BE2C (cell line): ENCODE measurements around the gene SKOR1.

ENCODE experiments used
- DNase-seq: peaks from one replicate; pipeline ENCODE4 v3.0.0-alpha.2; 2020
- H3K27me3 ChIP-seq: fragments of 250-450 bp; sonication (Bioruptor Pico); 2 replicates; pipeline ENCODE4 v1.5.1; 2020; ENCODE audit warnings: mild to moderate bottlenecking
- H3K36me3 ChIP-seq: fragments of 250-450 bp; sonication (Bioruptor Pico); 2 replicates; pipeline ENCODE4 v1.5.1; 2020; ENCODE audit warnings: mild to moderate bottlenecking
- H3K4me1 ChIP-seq: fragments of 250-450 bp; sonication (Bioruptor Pico); 2 replicates; pipeline ENCODE4 v1.5.1; 2020
- H3K4me3 ChIP-seq: 2 replicates; pipeline ENCODE4 v1.5.1; 2011; ENCODE audit warnings: low read depth, low read length
- H3K9me3 ChIP-seq: fragments of 250-450 bp; sonication (Bioruptor Pico); 2 replicates; pipeline ENCODE4 v1.5.1; 2020
- TF ChIP-seq, protein P1 (sequence below): IDR thresholded peaks from 2 replicates; pipeline ENCODE4 v1.5.1; 2012; ENCODE audit warnings: mild to moderate bottlenecking, low read depth, low read length

The SKOR1 gene

DNA sequence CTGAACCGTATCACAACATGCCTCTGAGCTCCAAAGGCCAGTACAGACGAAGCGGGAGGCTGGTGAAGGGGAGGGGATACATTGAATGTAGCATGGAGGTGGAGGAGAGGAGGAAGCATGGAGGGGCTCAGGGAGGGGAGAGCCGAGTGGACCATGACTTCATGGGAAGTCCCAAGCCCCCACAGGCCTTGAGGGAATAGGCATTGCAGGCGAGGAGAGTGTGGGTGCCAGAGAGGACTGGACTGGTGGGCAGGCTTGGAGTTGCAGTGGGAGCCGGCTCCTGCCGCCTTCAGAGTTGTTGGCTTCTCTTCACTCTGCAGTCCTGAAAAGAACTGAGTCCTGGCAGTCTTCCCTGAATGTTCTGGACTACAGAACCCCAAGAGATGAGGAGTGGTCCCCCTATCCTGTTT, 17.8 kb downstream of the SKOR1 start:
- Histone ChIP-seq H3K9me3 (no peaks in the 10 kb centered on the region), H3K4me3 (no peak overlapping the region), H3K4me1 (no peaks in the 10 kb centered on the region; the same call in 1 of the 2 replicates), H3K36me3 (no peaks in the 10 kb centered on the region), H3K27me3 (no peaks in the 10 kb centered on the region)
- TF ChIP-seq, protein P1, sequence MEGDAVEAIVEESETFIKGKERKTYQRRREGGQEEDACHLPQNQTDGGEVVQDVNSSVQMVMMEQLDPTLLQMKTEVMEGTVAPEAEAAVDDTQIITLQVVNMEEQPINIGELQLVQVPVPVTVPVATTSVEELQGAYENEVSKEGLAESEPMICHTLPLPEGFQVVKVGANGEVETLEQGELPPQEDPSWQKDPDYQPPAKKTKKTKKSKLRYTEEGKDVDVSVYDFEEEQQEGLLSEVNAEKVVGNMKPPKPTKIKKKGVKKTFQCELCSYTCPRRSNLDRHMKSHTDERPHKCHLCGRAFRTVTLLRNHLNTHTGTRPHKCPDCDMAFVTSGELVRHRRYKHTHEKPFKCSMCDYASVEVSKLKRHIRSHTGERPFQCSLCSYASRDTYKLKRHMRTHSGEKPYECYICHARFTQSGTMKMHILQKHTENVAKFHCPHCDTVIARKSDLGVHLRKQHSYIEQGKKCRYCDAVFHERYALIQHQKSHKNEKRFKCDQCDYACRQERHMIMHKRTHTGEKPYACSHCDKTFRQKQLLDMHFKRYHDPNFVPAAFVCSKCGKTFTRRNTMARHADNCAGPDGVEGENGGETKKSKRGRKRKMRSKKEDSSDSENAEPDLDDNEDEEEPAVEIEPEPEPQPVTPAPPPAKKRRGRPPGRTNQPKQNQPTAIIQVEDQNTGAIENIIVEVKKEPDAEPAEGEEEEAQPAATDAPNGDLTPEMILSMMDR: no peak
- no peak for DNase-seq

DNA sequence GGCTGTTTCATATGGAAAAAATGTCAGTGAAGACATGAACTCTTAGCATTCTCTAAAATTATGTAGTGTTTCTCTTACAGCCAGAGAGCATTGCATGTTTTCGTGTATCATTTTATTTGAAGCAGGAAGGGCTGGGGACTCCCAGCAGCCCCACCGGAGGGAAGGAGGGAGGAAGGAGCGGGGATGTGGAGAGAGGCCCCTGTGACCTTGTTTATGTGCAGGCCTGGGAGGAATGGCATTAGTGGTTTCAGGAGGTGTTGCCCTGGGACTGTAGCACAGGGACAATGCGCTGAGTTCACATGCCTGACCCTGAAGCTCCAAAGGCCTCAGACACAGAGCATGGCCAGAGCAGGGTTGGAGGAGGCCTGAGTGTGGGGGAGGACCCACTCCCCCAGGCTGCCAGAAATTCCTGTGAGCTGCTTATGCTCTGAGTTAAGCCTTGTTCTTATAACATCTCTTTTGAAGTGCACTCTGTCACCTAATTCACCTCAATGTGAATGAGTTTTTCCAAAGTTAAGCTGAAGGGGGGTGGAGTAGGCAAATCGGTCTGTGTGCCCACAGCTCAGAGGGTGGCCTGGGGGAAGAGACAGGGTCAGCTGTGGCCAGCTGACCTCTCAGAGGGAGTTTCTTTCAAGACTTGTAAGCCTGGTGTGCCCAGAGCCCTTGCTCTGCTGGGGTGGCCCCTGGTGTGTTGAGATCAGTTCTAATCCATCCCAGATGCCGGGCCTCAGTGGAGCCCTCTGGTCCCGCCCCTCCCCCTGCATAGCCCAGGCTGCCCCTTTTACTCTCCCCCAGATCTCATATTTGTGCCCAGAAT, 18.5 kb downstream of the SKOR1 start:
- Histone ChIP-seq H3K27me3 (no peaks in the 10 kb centered on the region), H3K9me3 (no peaks in the 10 kb centered on the region), H3K36me3 (no peaks in the 10 kb centered on the region), H3K4me1 (no peaks in the 10 kb centered on the region; the same call in 1 of the 2 replicates), H3K4me3 (no peak overlapping the region)
- TF ChIP-seq, protein P1: no peak
- DNase-seq: no peak

GRCh38 chr15:67845974-67846373, 20.7 kb downstream of the SKOR1 start:
- H3K27me3 ChIP-seq: no peaks in the 10 kb centered on the region
- no peak overlapping the region for H3K4me3 ChIP-seq
- H3K4me1 ChIP-seq: no peaks in the 10 kb centered on the region; the same call in 1 of the 2 replicates
- TF ChIP-seq, protein P1: no peak
- DNase-seq: no peak
- H3K9me3 ChIP-seq: no peaks in the 10 kb centered on the region
- H3K36me3 ChIP-seq: no peaks in the 10 kb centered on the region

- Histone ChIP-seq H3K9me3 (no peaks in the 10 kb centered on the region), H3K4me3 (no peak overlapping the region), H3K4me1 (no peaks in the 10 kb centered on the region), H3K27me3 (no peaks in the 10 kb centered on the region), H3K36me3 (no peaks in the 10 kb centered on the region)
- DNase-seq: no peak
- TF ChIP-seq, protein P1: no peak
These were observed 24.2 kb downstream of the SKOR1 start for GRCh38 chr15:67849538-67849937.

- Histone ChIP-seq H3K36me3 (no peaks in the 10 kb centered on the region), H3K4me1 (no peaks in the 10 kb centered on the region), H3K9me3 (no peaks in the 10 kb centered on the region), H3K4me3 (no peak overlapping the region), H3K27me3 (no peaks in the 10 kb centered on the region)
- TF ChIP-seq, protein P1: no peak
- DNase-seq: no peak
These were observed 25.0 kb downstream of the SKOR1 start for GRCh38 chr15:67850336-67850735.

- H3K36me3 ChIP-seq: no peaks in the 10 kb centered on the region
- no peaks in the 10 kb centered on the region for H3K27me3 ChIP-seq
- TF ChIP-seq, protein P1: no peak
- no peaks in the 10 kb centered on the region for H3K9me3 ChIP-seq
- H3K4me3 ChIP-seq: no peak overlapping the region
- peaks cover 7% of the 10 kb centered on the region for H3K4me1 ChIP-seq
- no peak for DNase-seq
These were observed 25.8 kb downstream of the SKOR1 start for GRCh38 chr15:67850994-67851571.
